OCI-LY1 (cell line): Measurements from ENCODE around the gene ITPK1.

ENCODE experiments used
- EZH2 ChIP-seq: fragments of 200-600 bp; sonication (generic), shearing (Covaris generic); IDR thresholded peaks from 2 replicates; pipeline ENCODE4 v1.8.0; 2017; ENCODE audit warnings: borderline replicate concordance, mixed run types, mild to moderate bottlenecking, antibody characterized with exemption, low read length, moderate library complexity, mixed read lengths
- TF ChIP-seq, protein P1 (sequence below): fragments of 200-600 bp; sonication (generic), shearing (Covaris generic); IDR thresholded peaks from 2 replicates; pipeline ENCODE4 v1.5.1; 2017; ENCODE audit warnings: mild to moderate bottlenecking, antibody characterized with exemption, low read length, moderate library complexity, mixed read lengths

DNA sequence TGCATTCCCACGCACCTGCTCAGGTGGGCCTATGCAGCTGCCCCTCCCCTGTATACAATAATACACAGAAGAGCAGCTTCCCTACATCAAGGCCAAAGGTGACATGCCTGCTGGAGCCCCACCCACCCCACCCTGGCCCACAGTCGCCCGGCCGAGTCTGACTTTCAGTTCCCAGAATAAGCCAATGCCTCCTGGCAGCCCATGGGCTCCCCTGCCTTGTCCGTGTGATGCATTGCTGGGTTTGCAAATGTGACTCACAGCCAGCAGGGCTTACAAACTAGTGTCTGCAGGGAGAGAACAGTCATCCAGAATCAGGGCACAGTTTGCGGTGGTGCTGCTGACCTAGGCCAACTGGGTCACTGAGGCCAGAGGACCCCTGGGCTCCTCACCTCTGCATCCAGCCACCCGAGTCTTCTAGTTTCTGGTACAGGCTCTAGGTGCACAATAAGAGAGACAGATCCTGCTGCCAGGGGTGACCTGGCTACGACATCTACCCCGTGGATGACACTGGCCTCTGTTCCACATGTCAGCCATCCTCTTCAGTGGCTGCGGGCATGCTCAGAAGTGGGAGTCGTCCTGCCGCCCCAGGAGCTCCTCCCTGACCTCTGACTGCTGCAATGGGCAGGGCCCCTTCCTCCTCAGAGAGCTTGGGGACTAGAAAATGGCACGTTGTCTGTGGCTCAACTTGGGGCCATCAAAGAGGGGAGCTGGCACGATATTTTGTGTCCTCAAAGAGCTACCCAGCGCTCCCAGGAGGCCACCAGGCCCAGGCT, 108.3 kb downstream of the ITPK1 start:
- TF ChIP-seq, protein P1, sequence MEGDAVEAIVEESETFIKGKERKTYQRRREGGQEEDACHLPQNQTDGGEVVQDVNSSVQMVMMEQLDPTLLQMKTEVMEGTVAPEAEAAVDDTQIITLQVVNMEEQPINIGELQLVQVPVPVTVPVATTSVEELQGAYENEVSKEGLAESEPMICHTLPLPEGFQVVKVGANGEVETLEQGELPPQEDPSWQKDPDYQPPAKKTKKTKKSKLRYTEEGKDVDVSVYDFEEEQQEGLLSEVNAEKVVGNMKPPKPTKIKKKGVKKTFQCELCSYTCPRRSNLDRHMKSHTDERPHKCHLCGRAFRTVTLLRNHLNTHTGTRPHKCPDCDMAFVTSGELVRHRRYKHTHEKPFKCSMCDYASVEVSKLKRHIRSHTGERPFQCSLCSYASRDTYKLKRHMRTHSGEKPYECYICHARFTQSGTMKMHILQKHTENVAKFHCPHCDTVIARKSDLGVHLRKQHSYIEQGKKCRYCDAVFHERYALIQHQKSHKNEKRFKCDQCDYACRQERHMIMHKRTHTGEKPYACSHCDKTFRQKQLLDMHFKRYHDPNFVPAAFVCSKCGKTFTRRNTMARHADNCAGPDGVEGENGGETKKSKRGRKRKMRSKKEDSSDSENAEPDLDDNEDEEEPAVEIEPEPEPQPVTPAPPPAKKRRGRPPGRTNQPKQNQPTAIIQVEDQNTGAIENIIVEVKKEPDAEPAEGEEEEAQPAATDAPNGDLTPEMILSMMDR, result no peak
- TF ChIP-seq EZH2, result no peak
